ENCODE measurements around the gene RBP3. TPM values are rescaled to one million over a fixed set of nuclear protein-coding genes. Genes with fewer than 3 reads are reported as not detected.

The RBP3 gene
- total RNA-seq, 1 donor from 2014 or later = not detected

GRCh38 chr10:47367646-47368045 lies 19.5 kb downstream of the RBP3 start:
- DNase-seq (ENCODE audit: low spot score) = no peak
- Mint-ChIP-seq H3K4me1 (ENCODE audit: low read depth) (peaks cover 4% of the 10 kb centered on the region), H3K4me3 (ENCODE audit: low read depth) (no peak overlapping the region), H3K9me3 (no peaks in the 10 kb centered on the region), H3K27me3 (ENCODE audit: low read depth) (no peaks in the 10 kb centered on the region), H3K36me3 (ENCODE audit: low read depth) (no peaks in the 10 kb centered on the region), H3K27ac (no peak overlapping the region)
- intact Hi-C loops (cut with micrococcal nuclease) = no loop called here

- no peaks in the 10 kb centered on the region for H3K9me3 Mint-ChIP-seq
- H3K36me3 Mint-ChIP-seq (ENCODE audit: low read depth) = no peaks in the 10 kb centered on the region
- intact Hi-C loops (cut with micrococcal nuclease) = no loop called here
- H3K27ac Mint-ChIP-seq = no peak overlapping the region
- DNase-seq (ENCODE audit: low spot score) = no peak
- H3K27me3 Mint-ChIP-seq (ENCODE audit: low read depth) = no peaks in the 10 kb centered on the region
- H3K4me3 Mint-ChIP-seq (ENCODE audit: low read depth) = no peak overlapping the region
- peaks cover 10% of the 10 kb centered on the region for H3K4me1 Mint-ChIP-seq (ENCODE audit: low read depth)
These were observed 20.4 kb downstream of the RBP3 start for GRCh38 chr10:47368431-47369180.

DNA sequence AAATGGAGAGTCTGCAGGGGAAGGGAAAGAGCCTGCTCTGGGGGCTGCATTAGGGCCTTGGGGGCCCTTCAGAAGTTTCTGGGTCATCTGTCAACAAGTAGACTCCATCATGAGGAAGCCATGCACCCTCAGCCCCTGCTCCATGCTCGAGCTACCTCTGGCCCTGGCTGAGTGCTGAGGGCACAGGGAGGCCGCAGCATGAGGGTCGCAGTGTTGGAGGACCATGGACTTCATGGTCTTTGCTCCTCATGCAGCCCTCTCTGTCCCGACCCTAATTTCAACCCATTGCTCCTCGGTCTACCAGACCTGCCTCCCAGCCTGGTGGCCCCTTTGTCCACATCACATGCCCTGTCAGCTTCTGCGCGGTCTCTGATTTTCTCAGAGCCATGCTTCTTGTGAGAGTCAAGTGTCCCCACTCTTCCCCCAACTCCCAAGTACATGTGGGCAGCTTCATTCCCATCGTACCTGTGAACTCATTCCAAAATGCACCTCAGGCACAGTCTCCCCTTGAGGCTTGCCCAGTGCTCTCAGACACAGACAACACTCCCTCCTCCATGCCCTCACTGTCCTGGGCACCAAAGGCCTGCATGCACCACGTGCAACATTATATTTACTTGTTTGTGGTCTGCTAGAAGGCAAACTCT lies 21.2 kb downstream of the RBP3 start:
- Mint-ChIP-seq H3K9me3 (no peaks in the 10 kb centered on the region), H3K27ac (no peak overlapping the region), H3K4me1 (ENCODE audit: low read depth) (peaks cover 10% of the 10 kb centered on the region), H3K27me3 (ENCODE audit: low read depth) (no peaks in the 10 kb centered on the region), H3K36me3 (ENCODE audit: low read depth) (no peaks in the 10 kb centered on the region), H3K4me3 (ENCODE audit: low read depth) (no peak overlapping the region)
- DNase-seq (ENCODE audit: low spot score) = no peak
- intact Hi-C loops (cut with micrococcal nuclease) = no loop called here

GRCh38 chr10:47370015-47370767 lies 22.0 kb downstream of the RBP3 start:
- no peak overlapping the region for H3K27ac Mint-ChIP-seq
- no peaks in the 10 kb centered on the region for H3K27me3 Mint-ChIP-seq (ENCODE audit: low read depth)
- H3K9me3 Mint-ChIP-seq = no peaks in the 10 kb centered on the region
- intact Hi-C loops (cut with micrococcal nuclease) = no loop called here
- peaks cover 10% of the 10 kb centered on the region for H3K4me1 Mint-ChIP-seq (ENCODE audit: low read depth)
- no peak overlapping the region for H3K4me3 Mint-ChIP-seq (ENCODE audit: low read depth)
- H3K36me3 Mint-ChIP-seq (ENCODE audit: low read depth) = no peaks in the 10 kb centered on the region
- DNase-seq (ENCODE audit: low spot score) = no peak

DNA sequence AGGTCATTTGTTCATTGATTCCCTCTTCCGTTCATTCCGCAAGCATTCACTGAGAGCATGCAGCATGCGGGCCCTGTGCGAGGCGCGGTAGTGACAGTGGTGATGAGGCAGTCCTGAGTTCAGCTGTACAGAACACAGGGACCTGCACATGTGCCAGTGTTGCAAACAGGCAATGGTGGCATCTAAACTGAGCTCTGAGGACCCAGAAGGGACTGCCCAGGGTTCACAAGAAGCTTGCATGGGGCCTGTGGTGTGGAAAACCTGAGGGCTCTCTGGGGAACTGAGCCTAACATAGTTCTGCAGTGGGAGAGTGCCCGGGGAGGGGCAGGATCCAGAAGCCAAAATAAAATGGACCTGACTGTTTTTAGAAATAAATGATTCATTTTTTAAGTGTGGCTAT lies 22.7 kb downstream of the RBP3 start:
- intact Hi-C loops (cut with micrococcal nuclease) = no loop called here
- DNase-seq (ENCODE audit: low spot score) = no peak
- H3K4me3 Mint-ChIP-seq (ENCODE audit: low read depth) = no peak overlapping the region
- H3K36me3 Mint-ChIP-seq (ENCODE audit: low read depth) = no peaks in the 10 kb centered on the region
- no peaks in the 10 kb centered on the region for H3K9me3 Mint-ChIP-seq
- H3K27me3 Mint-ChIP-seq (ENCODE audit: low read depth) = peaks cover 4% of the 10 kb centered on the region
- H3K4me1 Mint-ChIP-seq (ENCODE audit: low read depth) = peaks cover 10% of the 10 kb centered on the region
- no peak overlapping the region for H3K27ac Mint-ChIP-seq

DNA sequence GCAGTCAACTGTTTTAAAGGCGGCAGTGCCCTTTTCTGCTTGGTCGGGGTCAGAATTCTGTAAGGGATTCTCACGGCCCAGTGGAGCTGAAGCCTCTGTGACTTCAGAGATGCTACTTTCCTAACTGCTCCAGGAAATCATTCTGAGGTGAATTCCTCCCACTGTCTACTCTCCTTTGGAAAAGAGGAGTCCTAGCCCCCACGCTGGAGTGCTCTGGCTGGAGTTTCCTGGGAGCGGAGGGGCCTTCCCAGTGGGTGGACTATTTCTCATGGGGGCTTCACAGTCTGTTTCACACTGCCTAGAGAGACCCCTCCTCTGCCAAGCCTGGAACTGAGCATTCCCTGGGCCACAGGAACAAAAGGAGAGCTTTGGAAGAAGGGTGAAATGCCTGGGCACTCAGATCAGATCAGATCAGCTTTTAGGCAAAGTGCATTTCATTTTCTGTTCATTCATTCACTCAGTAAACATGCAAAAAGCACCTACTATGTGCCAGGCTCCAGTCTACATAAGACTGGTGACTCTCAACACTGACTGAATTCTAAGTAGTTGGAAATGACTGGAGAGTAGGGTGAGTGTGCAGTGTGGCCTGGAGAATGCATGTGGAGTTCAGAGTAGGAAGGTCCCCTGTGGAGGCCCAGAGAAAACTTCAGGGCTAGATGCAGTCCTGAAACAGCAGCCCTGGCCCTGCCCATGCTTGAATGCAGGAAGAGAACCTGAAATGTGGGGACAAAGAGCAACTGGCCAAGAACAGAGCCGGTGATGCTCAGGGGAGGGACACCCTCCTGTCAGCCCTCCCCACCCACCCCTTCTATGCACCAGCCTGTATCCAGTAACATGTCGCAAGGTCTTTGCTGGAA lies 23.7 kb downstream of the RBP3 start:
- Mint-ChIP-seq H3K4me1 (ENCODE audit: low read depth) (peaks cover 10% of the 10 kb centered on the region), H3K27ac (no peak overlapping the region), H3K36me3 (ENCODE audit: low read depth) (no peaks in the 10 kb centered on the region), H3K9me3 (no peaks in the 10 kb centered on the region), H3K4me3 (ENCODE audit: low read depth) (no peak overlapping the region), H3K27me3 (ENCODE audit: low read depth) (peaks cover 10% of the 10 kb centered on the region)
- no peak for DNase-seq (ENCODE audit: low spot score)
- intact Hi-C loops (cut with micrococcal nuclease) = no loop called here

GRCh38 chr10:47372726-47373125 lies 24.6 kb downstream of the RBP3 start:
- no peak overlapping the region for H3K4me3 Mint-ChIP-seq (ENCODE audit: low read depth)
- H3K36me3 Mint-ChIP-seq (ENCODE audit: low read depth) = no peaks in the 10 kb centered on the region
- H3K4me1 Mint-ChIP-seq (ENCODE audit: low read depth) = peaks cover 17% of the 10 kb centered on the region
- peaks cover 19% of the 10 kb centered on the region for H3K27me3 Mint-ChIP-seq (ENCODE audit: low read depth)
- no peak for DNase-seq (ENCODE audit: low spot score)
- H3K9me3 Mint-ChIP-seq = no peaks in the 10 kb centered on the region
- intact Hi-C loops (cut with micrococcal nuclease) = no loop called here
- no peak overlapping the region for H3K27ac Mint-ChIP-seq

DNA sequence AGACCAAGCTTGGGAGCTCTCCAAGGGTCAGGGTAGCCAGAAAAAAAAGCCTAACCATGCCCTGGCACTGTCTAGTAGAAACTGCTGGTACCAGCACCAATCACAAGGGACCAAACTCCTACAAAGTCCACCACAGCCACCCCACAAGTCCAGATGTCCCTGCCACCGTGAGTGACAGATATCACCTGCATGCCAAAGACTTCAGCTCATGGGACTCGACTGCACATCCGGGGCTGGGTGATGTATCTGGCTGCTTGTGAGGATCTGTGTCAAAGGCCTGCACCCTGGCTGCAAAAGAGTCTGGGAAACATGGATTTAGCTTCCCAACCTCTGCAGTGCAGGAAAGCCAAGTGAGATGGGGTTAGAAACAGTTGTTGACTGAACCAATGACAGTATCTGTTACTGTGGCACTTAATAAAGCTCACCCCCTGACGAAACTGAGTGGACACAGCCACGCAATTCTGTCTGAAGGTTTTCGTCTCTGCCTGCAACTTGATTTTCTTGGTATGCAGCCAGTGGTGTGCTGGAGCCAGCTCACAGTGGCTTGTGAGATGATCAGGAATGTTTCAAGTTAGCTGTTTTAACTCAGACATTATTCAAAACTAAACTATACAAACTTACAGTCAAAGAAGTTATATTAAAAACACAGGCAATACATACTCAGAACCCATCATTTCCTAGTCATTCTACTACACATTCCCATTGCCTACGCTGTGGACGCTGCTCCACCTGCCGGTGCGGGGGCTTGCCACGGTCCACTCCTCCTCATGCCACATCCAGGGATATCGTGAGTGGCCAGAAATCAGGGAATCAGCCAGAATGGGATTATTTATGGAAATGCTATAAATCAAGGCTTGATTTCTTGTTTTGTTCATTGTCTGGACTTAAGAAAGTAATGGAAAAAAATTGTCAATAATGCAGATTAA lies 26.7 kb downstream of the RBP3 start:
- no peaks in the 10 kb centered on the region for H3K36me3 Mint-ChIP-seq (ENCODE audit: low read depth)
- peaks cover 22% of the 10 kb centered on the region for H3K27me3 Mint-ChIP-seq (ENCODE audit: low read depth)
- no peak overlapping the region for H3K4me3 Mint-ChIP-seq (ENCODE audit: low read depth)
- no peak overlapping the region for H3K27ac Mint-ChIP-seq
- peaks cover 17% of the 10 kb centered on the region for H3K4me1 Mint-ChIP-seq (ENCODE audit: low read depth)
- no peaks in the 10 kb centered on the region for H3K9me3 Mint-ChIP-seq
- DNase-seq (ENCODE audit: low spot score) = no peak
- intact Hi-C loops (cut with micrococcal nuclease) = no loop called here

DNA sequence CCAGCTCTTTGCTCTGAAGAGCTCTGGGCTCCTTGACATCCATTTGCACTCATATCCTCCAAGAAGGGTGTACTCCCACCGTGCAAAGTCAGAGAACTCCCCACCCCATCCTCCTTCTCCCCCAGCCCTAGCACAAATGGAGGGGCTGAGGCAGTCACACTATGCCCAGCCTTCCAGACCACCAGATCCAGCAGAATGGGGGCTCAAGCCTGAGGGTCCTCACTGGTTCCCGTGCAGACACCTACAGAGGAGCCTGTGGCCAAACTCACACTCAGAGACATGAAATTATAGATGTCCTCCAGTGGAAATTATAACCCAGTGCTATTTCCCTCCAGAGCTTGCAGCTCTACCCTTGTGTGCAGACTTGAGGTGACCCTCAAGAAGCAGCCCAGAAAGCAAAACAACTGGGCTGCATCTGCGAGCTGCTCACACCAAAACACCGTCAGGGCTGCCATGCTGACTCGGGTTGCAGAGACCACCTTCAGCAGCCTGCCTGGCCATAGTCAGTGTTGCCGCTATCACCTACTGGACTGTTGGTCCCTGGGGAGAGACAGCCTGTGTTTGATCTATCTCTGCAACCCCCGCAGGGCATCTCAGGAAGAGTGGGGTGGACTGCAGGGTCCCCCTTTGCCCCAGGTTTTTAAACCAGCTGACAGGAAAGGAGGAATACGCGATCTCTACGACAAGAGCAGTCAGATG lies 28.5 kb downstream of the RBP3 start:
- Mint-ChIP-seq H3K4me3 (ENCODE audit: low read depth) (no peak overlapping the region), H3K4me1 (ENCODE audit: low read depth) (peaks cover 21% of the 10 kb centered on the region), H3K27ac (no peak overlapping the region), H3K9me3 (no peaks in the 10 kb centered on the region), H3K36me3 (ENCODE audit: low read depth) (no peaks in the 10 kb centered on the region), H3K27me3 (ENCODE audit: low read depth) (peaks cover 33% of the 10 kb centered on the region)
- intact Hi-C loops (cut with micrococcal nuclease) = no loop called here
- DNase-seq (ENCODE audit: low spot score) = no peak

- no peak overlapping the region for H3K27ac Mint-ChIP-seq
- peaks cover 15% of the 10 kb centered on the region for H3K4me1 Mint-ChIP-seq (ENCODE audit: low read depth)
- no peak overlapping the region for H3K4me3 Mint-ChIP-seq (ENCODE audit: low read depth)
- DNase-seq (ENCODE audit: low spot score) = no peak
- peaks cover 38% of the 10 kb centered on the region for H3K27me3 Mint-ChIP-seq (ENCODE audit: low read depth)
- intact Hi-C loops (cut with micrococcal nuclease) = no loop called here
- H3K9me3 Mint-ChIP-seq = no peaks in the 10 kb centered on the region
- no peaks in the 10 kb centered on the region for H3K36me3 Mint-ChIP-seq (ENCODE audit: low read depth)
These were observed 30.0 kb downstream of the RBP3 start for GRCh38 chr10:47378183-47378510.

DNA sequence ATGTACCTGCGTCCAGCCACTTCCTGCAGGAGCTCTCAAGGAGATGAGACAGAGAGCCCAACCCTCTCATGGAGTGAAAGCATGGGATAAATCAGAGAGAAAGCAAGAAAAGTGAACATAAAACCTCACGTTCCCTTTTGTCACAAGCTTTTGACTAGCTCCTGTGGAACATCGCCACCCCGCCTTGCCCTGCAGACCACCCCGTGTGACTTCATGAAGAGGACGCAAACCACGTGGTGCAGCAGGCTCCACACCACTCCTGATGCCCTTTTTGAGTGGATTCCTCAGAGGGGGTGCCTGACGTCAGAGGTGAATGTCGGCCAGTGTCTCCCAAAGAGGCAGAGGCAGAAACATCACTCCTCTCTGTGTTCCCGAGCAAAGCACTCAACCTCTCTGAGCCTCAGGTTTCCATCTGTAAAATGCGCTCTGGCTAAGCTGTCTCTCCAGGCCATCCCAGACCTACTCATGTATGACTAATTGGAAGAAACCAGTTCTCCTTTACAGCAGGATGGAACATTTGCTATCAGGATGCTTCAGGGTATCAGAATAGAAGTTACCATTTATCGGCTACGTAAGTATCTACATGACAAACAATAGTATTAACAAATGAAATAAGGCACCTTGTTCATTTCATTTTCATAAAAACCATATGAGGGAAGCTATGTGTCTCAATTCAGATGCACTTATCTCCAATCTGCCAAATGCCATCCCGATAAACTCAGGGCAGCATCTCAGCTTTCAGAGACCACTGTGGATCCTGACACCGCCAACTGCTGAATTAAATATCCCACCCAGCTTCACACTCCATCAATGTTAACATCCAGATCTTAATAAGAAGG lies 30.7 kb downstream of the RBP3 start:
- H3K9me3 Mint-ChIP-seq = no peaks in the 10 kb centered on the region
- no peak overlapping the region for H3K27ac Mint-ChIP-seq
- intact Hi-C loops (cut with micrococcal nuclease) = no loop called here
- H3K4me3 Mint-ChIP-seq (ENCODE audit: low read depth) = no peak overlapping the region
- DNase-seq (ENCODE audit: low spot score) = no peak
- H3K4me1 Mint-ChIP-seq (ENCODE audit: low read depth) = peaks cover 20% of the 10 kb centered on the region
- H3K36me3 Mint-ChIP-seq (ENCODE audit: low read depth) = no peaks in the 10 kb centered on the region
- H3K27me3 Mint-ChIP-seq (ENCODE audit: low read depth) = peaks cover 45% of the 10 kb centered on the region
